HG02610 (cell line): ENCODE results near the gene CCDC152.

Experiments
- ATAC-seq: cut with Tn5 transposase; IDR thresholded peaks from one replicate; pipeline ENCODE4 v1.9.1; 2021; ENCODE audit warnings: mild to moderate bottlenecking, moderate library complexity; ENCODE audit not compliant: unreplicated experiment

The CCDC152 gene

DNA sequence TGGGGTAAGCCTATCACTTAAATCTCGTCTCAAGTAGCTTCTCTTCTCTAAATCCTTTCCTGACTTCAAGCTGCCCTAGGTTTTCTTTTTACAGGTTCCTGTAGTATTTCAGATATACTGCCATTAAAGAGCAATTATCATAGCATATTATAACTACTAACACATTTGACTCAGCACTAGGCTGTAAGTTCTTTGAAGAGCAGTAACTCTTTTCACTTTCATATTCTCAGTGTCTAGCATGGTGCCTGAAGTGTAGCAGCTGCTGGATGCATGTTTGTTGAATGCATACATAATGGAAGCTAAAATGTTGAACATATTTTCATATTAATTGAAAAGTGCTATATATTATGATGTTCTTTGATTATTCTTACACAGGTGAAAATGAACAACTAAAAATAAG is 22.5 kb downstream of the CCDC152 start:
- peak; percentile 90 for ATAC-seq

DNA sequence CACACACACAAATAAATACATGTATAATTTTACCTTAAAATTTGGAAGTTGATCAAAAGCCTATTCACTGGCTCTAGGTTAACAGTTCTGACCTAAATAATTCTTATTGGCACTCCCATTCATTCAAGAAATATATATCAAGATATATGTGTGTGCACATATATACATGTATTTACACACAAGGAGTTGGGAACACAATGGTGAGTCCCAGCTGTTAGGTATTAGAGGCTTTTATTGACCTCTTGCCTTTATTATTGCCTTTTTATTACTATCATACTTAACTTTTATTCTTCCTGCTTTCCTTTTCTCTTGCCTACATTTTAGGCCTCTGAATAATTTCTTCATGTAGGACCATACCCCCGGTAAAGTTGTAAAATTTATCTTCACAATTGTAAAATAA is 25.0 kb downstream of the CCDC152 start:
- ATAC-seq: no peak

DNA sequence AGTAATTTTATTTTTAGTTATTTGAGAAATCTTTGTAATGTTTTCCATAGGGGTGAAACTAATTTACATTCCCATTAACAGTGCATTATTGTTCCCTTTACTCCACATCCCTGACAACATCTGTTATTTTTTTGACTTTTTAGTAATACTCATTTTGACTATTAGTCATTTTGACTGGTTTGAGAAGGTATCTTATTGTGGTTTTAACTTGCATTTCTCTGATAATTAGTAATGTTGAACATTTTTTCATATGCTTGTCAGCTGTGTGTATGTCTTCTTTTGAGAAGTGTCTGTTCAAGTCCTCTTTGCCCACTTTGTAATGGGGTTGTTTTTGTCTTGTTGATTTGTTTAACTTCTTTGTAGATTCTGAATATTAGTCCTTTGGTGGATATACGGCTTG is 27.5 kb downstream of the CCDC152 start:
- no peak for ATAC-seq

DNA sequence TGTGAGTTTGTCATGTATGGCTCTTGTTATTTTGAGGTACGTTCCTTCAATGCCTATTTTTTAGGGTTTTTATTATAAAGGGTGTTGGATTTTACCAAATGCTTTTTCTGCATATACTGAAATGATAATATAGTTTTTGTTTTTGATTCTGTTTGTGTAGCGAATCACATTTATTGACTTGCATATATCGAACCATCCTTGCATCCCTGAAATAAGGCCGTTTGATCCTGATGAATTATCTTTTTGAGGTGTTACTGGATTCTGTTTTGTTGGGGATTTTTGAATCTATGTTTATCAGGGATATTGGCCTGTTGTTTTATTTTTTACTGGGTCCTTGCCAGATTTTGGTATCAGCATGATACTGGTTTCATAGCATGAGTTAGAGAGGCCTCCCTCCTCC is 29.1 kb downstream of the CCDC152 start:
- ATAC-seq: no peak

DNA sequence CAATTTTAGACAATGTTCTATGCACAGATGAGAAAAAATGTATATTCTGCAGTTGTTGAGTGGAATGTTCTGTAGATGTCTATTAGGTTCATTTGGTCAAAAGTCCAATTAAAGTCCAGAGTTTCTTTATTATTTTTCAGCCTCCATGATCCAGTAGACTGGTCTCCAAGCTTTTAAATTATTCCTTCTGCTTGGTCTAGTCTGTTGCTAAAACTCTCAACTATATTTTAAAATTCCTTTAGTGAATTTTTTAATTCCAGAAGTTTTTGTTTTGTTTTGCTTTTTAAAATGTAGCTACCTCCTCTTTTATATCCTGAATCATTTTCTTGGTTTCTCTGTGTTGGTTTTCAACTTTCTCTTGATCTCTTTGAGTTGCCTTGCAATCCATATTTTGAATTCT is 30.5 kb downstream of the CCDC152 start:
- ATAC-seq: no peak

DNA sequence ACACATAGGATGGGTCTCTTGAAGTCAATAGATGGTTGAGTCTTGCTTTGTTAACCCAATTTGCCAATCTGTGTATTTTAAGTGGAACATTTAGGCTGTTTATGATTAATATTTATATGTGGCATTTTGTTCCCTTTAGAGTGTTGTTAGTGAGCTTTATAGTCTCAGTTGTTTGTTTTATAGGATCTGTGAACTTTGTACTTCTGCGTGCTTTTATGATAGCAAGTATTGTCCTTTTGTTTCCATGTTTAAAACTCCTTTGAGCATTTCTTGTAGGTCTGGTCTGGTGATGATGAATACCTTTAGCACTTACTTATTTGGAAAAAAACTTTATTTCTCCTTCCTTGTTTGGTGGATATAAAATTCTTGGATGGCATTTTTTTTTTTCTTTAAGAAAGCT is 31.2 kb downstream of the CCDC152 start:
- no peak for ATAC-seq

DNA sequence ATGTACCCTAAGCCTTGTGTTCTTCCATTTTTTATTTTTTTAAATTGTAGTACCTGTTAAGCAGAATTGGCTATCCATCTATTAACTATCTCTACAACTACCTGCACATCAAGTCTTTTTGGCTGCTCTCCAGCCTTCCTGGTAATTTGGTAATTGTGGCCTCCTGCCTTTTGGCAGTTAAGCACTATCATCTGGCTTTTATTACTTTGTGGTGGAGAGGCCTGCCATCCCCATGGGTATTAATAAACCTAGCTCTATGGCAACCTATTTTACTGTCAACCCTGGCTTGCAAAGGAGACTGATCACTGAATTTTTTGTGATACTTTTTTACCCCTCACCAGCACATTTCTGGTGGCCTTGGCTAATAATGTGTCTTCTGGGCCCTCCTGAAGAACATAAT is 34.5 kb downstream of the CCDC152 start:
- no peak for ATAC-seq

DNA sequence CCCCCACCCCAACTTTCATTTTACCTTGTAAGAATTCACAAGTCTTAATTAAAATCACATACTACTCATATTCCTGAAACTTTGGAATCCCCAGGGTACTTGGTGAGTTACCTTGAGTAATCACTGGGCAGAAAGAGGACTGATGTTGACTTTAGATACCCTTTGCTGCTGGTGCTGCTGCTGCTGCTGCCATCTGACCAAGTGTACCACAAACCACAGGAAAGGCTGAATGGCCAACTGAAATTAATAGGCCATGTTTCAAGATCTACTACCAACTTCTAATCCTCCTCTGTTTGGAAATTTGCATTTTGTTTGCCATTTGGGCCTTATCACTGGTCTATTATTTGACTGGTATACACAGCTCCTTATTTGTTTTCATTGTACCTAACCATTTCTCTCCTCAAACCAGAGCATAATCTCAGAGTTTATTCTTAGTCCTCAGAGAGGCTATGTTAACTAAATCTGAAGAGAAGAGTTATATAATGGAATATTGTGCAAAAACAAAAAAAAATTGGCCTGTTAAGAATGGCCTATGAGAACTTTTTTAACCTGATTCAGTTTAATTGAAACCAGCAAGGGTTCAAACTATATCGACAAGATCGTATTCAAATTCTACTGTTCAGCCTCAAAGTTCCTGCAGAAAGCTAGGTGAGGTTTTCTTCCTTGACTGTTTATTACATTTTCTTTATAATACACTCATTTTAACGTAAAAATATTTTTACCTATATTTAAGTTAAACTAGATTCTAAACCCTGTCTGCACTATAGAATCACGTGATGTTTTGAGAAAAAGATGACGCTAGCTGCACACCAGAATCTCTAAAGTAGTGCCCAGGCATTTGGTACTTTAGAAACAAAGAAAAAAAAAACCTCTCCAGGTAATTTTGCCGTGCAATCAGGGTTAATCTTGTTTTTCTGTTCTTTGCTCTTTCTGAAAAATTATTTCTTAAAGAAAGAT is 41.9 kb downstream of the CCDC152 start:
- ATAC-seq: no peak

DNA sequence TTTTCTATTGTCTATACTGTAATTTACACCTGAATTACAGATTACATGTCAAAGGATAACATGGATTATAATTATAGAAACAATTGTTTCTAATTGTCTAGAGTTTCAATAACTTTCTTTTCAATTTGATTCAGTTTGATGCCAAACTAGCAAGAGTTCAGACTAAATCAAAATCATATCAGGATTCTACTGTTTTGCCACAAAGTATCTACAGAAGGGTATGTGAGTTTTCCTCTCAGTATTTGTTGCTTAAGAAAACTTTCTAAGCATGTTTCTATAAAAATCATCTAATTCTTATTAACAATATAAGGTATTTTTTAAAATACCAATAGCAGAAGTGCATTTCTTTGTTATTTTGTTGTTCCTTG is 42.6 kb downstream of the CCDC152 start:
- ATAC-seq: no peak

DNA sequence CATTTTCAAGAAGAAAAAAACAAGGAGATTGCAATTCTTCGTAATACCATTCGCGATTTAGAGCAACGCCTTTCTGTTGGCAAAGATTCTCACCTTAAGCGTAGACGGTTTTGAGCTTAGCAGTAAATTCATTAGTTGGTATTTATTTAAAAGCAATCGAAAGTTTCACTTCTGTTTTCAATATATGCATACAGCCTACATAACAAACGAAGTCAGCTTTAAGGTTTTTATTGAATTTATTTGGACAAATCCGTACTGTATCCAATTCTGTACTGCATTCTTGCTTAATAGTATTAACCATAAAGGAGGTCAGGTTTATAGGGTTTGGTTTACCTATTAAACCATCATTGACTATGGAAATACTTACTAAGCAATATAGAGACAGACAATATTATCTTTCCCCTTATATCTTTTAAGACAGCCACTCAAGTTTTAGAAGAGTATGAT is 43.1 kb downstream of the CCDC152 start:
- ATAC-seq: no peak

DNA sequence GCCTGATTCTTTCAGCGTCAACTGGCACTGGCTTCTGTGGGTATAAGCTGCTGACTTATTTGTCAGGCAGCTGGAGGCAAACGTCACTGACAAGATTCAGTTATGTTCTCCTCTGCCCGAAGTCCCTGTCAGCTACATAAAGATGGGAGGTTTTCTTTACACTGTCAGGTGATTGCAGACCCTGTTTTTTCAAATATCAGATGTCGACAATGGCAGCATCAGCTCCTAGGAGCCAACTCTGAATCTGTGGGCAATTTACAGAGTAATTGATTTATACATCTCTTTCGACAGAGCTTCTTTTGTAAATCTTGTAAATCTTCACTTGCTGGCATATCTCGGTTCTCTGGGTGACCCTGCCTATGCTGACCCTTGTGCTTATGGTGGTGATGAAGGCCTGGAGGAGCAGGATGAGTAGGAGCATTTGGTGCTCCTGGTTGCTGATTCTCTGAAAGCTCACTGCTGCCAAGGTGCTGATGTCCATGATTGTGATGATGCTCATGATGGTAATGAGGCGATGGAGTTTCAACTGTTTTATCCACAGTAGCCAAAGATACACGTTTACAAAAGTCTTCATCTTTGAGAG is 44.2 kb downstream of the CCDC152 start:
- ATAC-seq: no peak

DNA sequence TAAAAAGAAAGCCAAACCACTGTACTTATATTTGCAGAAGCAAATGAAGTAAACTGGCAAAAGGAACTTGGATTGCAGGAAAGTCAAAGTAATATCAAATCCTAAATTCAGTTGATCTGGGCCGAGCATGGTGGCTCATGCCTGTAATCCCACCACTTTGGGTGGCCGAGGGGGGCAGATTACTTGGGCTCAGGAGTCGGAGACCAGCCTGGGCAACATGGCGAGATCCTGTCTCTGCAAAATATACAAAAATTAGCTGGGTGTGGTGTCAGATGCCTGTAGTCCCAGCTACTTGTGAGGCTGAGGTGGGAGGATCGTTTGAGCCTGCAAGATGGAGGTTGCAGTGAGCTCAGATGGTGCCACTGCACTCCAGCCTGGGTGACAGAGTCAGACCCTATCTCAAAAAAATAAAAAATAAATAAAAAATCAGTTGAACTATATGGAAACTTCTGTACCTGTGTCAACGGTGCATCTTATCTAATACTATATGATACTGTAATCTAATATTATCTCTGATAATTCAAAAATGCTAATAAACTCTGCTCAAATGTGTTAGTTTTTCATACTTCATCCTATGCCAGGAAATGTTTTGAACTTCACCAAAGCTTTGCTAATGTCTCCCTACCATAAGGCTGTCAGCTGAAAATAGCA is 45.0 kb downstream of the CCDC152 start:
- ATAC-seq: no peak

DNA sequence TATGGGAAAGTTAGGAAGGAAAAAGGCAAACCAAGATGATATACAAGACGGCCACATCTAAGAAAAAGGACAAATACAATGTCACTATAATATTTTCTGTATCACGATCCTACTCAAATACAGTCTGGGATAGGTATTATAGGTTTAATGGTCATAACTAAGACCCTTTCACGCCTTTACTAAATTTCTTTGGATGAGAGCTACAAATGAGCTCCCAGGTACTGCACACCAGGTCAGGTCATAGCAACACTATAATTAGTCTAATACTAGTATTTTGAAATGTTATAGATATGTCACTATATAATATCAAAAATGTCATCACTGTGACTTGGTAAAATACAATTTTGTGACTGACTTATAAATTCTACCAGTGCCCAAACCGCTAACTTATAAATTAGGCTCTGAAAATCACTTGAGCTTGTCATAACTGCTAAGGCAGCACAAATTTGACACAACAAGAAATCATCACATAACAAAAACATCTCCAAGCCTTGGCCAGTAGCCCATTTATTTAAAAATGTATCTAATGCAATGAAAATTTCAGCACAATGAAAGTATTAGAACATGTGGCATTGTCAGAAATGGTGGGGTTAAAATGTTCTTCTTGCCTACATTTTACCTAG is 48.2 kb downstream of the CCDC152 start:
- no peak for ATAC-seq

DNA sequence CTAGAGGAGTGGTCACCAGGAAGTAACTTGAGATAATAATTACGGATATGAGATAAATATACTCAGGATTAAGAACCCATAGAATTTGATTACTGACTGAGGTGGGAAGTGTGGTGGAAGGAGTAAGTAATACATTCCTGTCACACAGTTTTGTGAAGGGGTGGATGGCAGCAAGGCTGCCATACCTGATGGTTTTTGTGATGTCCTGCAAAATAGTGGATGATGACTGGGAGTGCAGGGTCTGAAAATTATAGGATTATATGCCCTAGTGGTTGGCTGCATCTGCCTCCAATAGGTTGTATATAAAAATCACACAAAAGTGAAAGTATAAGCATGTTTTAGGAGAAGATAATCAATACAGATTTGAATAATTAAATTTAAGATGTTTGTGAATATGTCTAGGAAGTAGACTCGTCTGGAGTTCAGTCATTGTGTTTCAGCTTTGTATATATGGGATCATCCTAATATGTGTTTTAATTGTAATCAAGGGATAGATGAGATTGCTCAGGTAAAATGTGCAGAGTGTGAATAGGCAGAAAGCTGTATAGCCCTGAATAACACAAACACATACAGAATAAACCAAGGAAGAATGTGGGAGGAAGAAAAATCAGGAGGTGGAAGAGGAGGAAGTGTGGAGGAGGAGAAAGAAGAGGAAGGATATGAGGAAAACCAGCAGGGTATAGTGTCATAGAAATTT is 49.5 kb downstream of the CCDC152 start:
- ATAC-seq: no peak

DNA sequence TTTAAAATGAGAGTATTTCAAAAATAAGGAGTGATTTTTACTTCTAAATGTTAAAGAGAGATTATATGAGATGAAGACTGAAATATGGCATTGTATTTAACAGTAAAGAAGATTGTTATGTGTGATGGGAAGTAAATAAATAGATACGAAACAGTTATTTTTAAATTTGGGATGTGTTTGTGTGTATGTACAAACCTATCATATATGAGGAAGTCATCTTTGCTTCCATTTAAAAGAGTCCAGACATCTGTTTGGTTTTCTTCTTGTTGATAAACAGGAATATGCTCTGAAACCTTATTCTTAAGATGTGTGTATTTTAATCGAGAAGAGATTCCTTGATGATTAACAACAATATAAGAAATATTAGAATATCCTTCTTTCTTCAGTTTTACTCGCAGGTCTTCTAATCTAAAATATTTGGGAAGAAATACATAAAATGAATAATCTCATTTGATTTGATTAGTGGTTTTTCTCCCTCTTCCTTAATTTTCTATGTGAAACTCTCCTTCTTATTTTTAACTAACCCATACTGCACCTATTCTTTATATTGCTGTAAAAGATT is 50.2 kb downstream of the CCDC152 start:
- ATAC-seq: no peak

DNA sequence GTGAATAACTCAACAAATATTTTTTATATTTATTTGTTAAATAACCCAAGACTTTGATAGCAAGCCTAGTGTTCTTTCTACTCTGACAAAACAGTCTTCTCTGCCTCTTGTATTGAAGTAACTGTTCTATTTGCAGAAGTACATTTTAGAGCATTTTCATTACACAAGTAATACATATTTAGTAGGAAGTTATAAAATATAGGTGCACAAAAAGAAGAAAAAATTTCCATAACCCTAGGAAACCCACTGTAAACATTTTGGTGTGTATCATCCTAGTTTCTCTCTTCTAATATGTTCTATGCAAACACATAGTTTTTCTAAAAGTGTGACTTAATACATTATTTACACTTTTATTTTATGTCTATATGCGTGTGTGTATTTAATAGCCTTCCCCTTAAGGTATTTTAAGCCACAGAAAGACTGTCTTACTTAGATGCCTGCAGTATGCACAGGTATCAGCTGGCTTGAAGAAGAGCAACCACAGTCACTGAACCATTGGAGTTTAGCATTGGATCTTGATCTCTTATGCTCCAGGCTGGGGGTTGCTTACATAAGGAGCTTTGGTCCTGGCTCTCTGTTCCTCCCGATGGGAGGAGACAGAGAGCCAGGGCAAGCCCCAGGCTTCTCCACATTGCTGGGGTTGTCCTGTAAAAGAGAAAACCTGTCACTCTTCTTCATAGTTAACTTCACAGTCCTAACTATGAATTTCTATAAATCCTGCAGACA is 51.3 kb downstream of the CCDC152 start:
- ATAC-seq: no peak

DNA sequence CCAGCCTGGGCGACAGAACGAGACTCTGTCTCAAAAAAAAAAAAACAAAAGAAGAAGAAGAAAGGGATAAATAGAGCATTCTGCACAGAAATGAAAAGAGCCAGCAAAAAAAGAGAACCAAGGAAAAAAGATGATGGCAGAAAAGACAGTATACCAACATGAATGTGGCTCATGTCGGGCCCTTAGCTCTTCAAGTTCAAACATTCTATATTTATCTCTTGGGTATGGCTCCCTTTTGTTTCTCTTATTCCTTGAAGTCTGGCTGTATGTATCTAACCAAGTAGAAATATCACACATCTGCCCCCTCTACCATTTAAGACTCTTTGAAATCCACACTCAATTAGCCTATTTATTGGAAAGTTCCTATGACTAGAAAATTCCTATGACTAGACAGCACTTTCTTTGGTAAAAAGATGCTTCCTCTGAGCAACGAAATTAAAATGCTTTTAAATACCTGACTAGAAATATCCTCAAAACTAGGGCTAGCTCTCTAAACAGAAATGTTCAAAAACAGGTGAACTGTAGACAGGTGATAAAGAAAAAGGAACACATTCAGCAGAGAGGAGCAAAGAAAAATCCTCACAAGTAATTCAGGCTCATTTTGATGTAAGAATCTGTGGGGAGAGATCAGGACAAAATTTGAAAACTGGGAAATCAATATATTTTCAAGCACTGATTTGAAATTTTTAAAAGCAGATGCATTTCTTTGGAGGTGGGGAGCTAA is 52.4 kb downstream of the CCDC152 start:
- no peak for ATAC-seq

DNA sequence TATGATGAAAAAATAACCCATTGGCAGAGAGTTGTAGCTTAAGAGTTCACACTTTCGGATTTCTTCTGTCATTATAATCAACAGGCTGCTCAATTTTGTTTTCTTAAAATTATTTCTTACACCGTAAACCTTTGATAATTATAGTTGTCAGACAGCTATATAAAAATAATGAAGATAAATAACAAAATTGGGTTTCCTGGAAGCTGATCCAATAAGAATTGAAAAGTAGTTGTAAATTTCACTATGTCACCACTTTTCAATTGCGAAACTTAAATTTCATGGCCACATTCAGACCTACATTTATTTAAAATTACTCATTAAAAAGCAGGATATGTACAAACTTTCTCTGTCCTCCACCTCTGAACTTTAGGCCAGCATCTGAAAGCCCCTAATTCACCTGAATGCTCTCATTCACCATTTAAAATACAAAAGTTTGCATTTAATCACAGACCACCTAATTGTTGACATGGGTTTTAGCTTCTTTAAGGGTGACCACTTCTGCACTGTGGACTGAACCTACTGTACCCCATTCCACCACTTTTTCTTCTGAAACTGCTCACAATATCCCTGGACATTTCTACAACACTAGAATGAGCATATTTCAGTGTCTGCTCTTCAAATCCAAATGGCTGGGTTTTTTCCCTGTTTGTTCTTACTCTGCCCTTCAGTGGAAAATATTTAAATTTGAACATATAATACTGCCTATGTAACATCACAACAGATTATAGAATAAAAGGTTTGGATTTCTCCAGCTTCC is 54.4 kb downstream of the CCDC152 start:
- ATAC-seq: no peak
